HEK293 (cell line): ENCODE data around the gene PLEKHH2.

Source experiments
- BCL11B ChIP-seq: fragments of 450-650 bp; formaldehyde crosslinking; IDR thresholded peaks from 2 replicates; pipeline ENCODE4 v1.5.1; 2016; ENCODE audit warnings: low read depth, missing biosample characterization, missing genetic modification characterization
- MZF1 ChIP-seq: fragments of 450-650 bp; formaldehyde crosslinking; IDR thresholded peaks from 2 replicates; pipeline ENCODE4 v1.5.1; 2017; ENCODE audit warnings: missing biosample characterization, missing genetic modification characterization, borderline replicate concordance
- SP3 ChIP-seq: fragments of 450-650 bp; formaldehyde crosslinking; IDR thresholded peaks from 2 replicates; pipeline ENCODE4 v1.5.1; 2016; ENCODE audit warnings: missing biosample characterization, missing genetic modification characterization
- YY1 ChIP-seq: fragments of 450-650 bp; formaldehyde crosslinking; IDR thresholded peaks from 2 replicates; pipeline ENCODE4 v1.5.1; 2018; ENCODE audit warnings: missing biosample characterization, missing genetic modification characterization
- ZBTB11 ChIP-seq: fragments of 450-650 bp; formaldehyde crosslinking; conservative IDR thresholded peaks from 2 replicates; pipeline ENCODE4 v1.5.1; 2016; ENCODE audit warnings: low read depth, missing biosample characterization, missing genetic modification characterization
- ZBTB48 ChIP-seq: fragments of 450-650 bp; formaldehyde crosslinking; IDR thresholded peaks from 2 replicates; pipeline ENCODE4 v1.5.1; 2016; ENCODE audit warnings: missing biosample characterization, missing genetic modification characterization
- ZFHX2 ChIP-seq: fragments of 450-650 bp; formaldehyde crosslinking; conservative IDR thresholded peaks from 2 replicates; pipeline ENCODE4 v1.5.1; 2016; ENCODE audit warnings: missing biosample characterization, missing genetic modification characterization
- ZNF121 ChIP-seq: fragments of 450-650 bp; formaldehyde crosslinking; IDR thresholded peaks from 2 replicates; pipeline ENCODE4 v1.5.1; 2016; ENCODE audit warnings: missing biosample characterization, missing genetic modification characterization
- ZNF2 ChIP-seq: fragments of 450-650 bp; formaldehyde crosslinking; IDR thresholded peaks from 2 replicates; pipeline ENCODE4 v1.5.1; 2016; ENCODE audit warnings: missing biosample characterization, missing genetic modification characterization
- ZNF214 ChIP-seq: fragments of 450-650 bp; formaldehyde crosslinking; IDR thresholded peaks from 2 replicates; pipeline ENCODE4 v1.5.1; 2017; ENCODE audit warnings: missing biosample characterization, mild to moderate bottlenecking, missing genetic modification characterization, borderline replicate concordance
- ZNF335 ChIP-seq: fragments of 450-650 bp; formaldehyde crosslinking; conservative IDR thresholded peaks from 2 replicates; pipeline ENCODE4 v1.5.1; 2016; ENCODE audit warnings: missing biosample characterization, missing genetic modification characterization
- ZNF398 ChIP-seq: fragments of 450-650 bp; formaldehyde crosslinking; IDR thresholded peaks from 2 replicates; pipeline ENCODE4 v1.5.1; 2017; ENCODE audit warnings: missing biosample characterization, missing genetic modification characterization
- ZNF501 ChIP-seq: fragments of 450-650 bp; formaldehyde crosslinking; IDR thresholded peaks from 2 replicates; pipeline ENCODE4 v1.5.1; 2016; ENCODE audit warnings: missing biosample characterization, missing genetic modification characterization
- ZNF518A ChIP-seq: fragments of 450-650 bp; formaldehyde crosslinking; conservative IDR thresholded peaks from 2 replicates; pipeline ENCODE4 v1.5.1; 2016; ENCODE audit warnings: low read depth, missing biosample characterization, missing genetic modification characterization
- ZNF621 ChIP-seq: fragments of 450-650 bp; formaldehyde crosslinking; IDR thresholded peaks from 2 replicates; pipeline ENCODE4 v1.5.1; 2017; ENCODE audit warnings: missing biosample characterization, missing genetic modification characterization
- ZNF692 ChIP-seq: fragments of 450-650 bp; formaldehyde crosslinking; IDR thresholded peaks from 2 replicates; pipeline ENCODE4 v1.5.1; 2016; ENCODE audit warnings: missing biosample characterization, missing genetic modification characterization
- ZNF76 ChIP-seq: fragments of 450-650 bp; formaldehyde crosslinking; IDR thresholded peaks from 2 replicates; pipeline ENCODE4; 2016; ENCODE audit warnings: low read depth, missing biosample characterization, missing genetic modification characterization, borderline replicate concordance
- ZXDB ChIP-seq: fragments of 450-650 bp; formaldehyde crosslinking; IDR thresholded peaks from 2 replicates; pipeline ENCODE4 v1.5.1; 2016; ENCODE audit warnings: missing biosample characterization, missing genetic modification characterization
- TF ChIP-seq, protein P1 (sequence below): fragments of 450-650 bp; formaldehyde crosslinking; IDR thresholded peaks from 2 replicates; pipeline ENCODE4 v1.5.1; 2017; ENCODE audit warnings: missing biosample characterization, missing genetic modification characterization
- TF ChIP-seq, protein P2 (sequence below): fragments of 450-650 bp; formaldehyde crosslinking; IDR thresholded peaks from 2 replicates; pipeline ENCODE4 v1.5.1; 2016; ENCODE audit warnings: missing biosample characterization, missing genetic modification characterization, low read depth

PLEKHH2 gene

DNA sequence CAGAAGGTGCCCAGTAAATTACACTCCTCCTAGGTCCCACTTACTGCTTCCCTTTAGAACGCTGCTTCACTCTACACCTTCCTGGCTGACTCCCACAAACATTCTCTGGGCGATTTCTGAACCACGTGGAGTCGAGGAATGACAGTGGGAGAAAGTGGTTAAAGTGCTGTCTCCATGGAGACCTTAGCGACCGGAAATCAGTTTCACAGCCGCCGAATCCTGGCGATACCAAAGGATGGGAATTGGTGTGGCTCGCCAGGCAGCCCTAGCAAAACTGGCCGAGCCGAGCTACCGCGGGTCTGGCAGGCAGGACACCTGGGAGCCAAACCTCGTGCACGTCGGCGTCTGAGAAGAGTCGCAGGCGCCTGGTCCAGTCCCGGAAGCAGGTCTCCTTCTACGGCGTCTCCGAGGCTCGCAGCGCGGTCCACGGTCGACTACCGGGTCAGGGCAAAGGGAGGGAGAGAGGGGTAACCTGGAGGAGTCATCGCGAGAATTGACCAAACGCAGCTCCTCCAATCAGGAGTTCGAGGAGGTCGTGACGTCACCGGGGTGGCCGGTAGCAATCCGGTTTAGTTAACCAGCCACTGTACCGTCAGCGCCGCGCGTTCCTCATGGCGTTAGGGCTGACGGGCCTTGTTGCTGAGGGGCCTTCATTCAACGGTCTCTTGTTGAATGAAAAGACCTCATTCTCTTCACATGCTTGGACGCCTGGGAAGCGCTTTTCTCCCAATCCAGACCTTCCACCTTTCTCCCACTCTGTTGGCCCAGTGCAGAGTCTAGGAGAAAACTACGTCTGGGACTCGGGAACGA lies 41.3 kb upstream of the PLEKHH2 start, which contains the start of gene THADA (continued):
- peak; percentile 92 for TF ChIP-seq ZNF518A (tag by site-specific recombination)
- TF ChIP-seq YY1 (tag by site-specific recombination) = peak; percentile 69; the same call in 1 of the 2 replicates
- no peak for TF ChIP-seq ZFHX2 (tag by site-specific recombination)
- TF ChIP-seq ZNF335 (tag by site-specific recombination) = peak; percentile 94
- 0 out of 2 replicates have a peak, but pooled peaks have one; percentile 55 for TF ChIP-seq ZNF76 (tag by site-specific recombination)
- TF ChIP-seq, protein P1, sequence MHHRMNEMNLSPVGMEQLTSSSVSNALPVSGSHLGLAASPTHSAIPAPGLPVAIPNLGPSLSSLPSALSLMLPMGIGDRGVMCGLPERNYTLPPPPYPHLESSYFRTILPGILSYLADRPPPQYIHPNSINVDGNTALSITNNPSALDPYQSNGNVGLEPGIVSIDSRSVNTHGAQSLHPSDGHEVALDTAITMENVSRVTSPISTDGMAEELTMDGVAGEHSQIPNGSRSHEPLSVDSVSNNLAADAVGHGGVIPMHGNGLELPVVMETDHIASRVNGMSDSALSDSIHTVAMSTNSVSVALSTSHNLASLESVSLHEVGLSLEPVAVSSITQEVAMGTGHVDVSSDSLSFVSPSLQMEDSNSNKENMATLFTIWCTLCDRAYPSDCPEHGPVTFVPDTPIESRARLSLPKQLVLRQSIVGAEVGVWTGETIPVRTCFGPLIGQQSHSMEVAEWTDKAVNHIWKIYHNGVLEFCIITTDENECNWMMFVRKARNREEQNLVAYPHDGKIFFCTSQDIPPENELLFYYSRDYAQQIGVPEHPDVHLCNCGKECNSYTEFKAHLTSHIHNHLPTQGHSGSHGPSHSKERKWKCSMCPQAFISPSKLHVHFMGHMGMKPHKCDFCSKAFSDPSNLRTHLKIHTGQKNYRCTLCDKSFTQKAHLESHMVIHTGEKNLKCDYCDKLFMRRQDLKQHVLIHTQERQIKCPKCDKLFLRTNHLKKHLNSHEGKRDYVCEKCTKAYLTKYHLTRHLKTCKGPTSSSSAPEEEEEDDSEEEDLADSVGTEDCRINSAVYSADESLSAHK (tag by site-specific recombination) = 0 out of 2 replicates have a peak, but pooled peaks have one; percentile 12
- TF ChIP-seq ZNF398 (tag by site-specific recombination) = peak; percentile 51; the same call in 1 of the 2 replicates
- 0 out of 2 replicates have a peak, but pooled peaks have one; percentile 29 for TF ChIP-seq ZNF692
- peak; percentile 66 for TF ChIP-seq SP3 (tag by site-specific recombination)
- TF ChIP-seq ZNF2 = peak; percentile 57; the same call in 1 of the 2 replicates
- peak; percentile 83 for TF ChIP-seq ZBTB11 (tag by site-specific recombination)
- peak; percentile 66; the same call in 1 of the 2 replicates for TF ChIP-seq BCL11B (tag by site-specific recombination)
- peak; percentile 68; the same call in 1 of the 2 replicates for TF ChIP-seq ZNF501
- peak; percentile 50; the same call in 1 of the 2 replicates for TF ChIP-seq ZBTB48
- TF ChIP-seq ZNF121 (tag by site-specific recombination) = no peak
- no peak for TF ChIP-seq ZNF621 (tag by site-specific recombination)
- peak; percentile 82 for TF ChIP-seq ZXDB (tag by site-specific recombination)
- TF ChIP-seq, protein P2, sequence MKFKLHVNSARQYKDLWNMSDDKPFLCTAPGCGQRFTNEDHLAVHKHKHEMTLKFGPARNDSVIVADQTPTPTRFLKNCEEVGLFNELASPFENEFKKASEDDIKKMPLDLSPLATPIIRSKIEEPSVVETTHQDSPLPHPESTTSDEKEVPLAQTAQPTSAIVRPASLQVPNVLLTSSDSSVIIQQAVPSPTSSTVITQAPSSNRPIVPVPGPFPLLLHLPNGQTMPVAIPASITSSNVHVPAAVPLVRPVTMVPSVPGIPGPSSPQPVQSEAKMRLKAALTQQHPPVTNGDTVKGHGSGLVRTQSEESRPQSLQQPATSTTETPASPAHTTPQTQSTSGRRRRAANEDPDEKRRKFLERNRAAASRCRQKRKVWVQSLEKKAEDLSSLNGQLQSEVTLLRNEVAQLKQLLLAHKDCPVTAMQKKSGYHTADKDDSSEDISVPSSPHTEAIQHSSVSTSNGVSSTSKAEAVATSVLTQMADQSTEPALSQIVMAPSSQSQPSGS = peak; percentile 98
- no peak for TF ChIP-seq ZNF214 (tag by site-specific recombination)
- TF ChIP-seq MZF1 (tag by site-specific recombination) = no peak
